Panc1 (cell line): ENCODE measurements around the gene MRTFA.

Experiments used
- POLR2AphosphoS5 ChIP-seq: IDR thresholded peaks from 2 replicates; pipeline ENCODE4 v1.6.1; 2012; ENCODE audit warnings: mild to moderate bottlenecking, low read depth, low read length, moderate library complexity
- TF ChIP-seq, protein P1 (sequence below): fragments of 450-650 bp; IDR thresholded peaks from 2 replicates; pipeline ENCODE4 v1.5.1; 2017; ENCODE audit warnings: mild to moderate bottlenecking
- TF ChIP-seq, protein P2 (sequence below), 2 experiments: IDR thresholded peaks; 2 replicates each; pipeline ENCODE4 v1.6.1; 2011 to 2012; ENCODE audit warnings: low read depth in 2 of 2, control low read depth in 1 of 2, low read length in 1 of 2, mild to moderate bottlenecking in 1 of 2, moderate library complexity in 1 of 2; ENCODE audit not compliant: insufficient read depth in 1 of 2

DNA sequence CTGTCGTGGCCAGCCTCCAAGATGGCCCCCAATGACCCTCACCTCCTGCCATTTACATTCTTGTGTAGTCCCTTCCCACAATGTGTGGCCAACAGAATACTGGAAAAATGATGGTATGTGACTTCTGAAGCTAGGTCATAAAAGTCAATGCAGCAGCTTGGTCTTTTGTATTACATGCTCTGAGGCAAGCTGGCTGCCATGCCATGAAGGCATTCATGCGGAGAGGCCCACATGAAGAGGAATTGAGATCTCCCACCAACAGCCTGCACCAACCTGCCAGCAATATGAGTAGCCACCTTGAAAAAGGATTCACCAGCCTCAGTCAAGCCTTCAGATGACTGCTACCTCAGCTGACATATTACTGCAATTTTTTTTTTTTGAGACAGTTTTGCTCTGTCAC, 4.6 kb downstream of the MRTFA start:
- TF ChIP-seq, protein P1, sequence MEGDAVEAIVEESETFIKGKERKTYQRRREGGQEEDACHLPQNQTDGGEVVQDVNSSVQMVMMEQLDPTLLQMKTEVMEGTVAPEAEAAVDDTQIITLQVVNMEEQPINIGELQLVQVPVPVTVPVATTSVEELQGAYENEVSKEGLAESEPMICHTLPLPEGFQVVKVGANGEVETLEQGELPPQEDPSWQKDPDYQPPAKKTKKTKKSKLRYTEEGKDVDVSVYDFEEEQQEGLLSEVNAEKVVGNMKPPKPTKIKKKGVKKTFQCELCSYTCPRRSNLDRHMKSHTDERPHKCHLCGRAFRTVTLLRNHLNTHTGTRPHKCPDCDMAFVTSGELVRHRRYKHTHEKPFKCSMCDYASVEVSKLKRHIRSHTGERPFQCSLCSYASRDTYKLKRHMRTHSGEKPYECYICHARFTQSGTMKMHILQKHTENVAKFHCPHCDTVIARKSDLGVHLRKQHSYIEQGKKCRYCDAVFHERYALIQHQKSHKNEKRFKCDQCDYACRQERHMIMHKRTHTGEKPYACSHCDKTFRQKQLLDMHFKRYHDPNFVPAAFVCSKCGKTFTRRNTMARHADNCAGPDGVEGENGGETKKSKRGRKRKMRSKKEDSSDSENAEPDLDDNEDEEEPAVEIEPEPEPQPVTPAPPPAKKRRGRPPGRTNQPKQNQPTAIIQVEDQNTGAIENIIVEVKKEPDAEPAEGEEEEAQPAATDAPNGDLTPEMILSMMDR = no peak
- TF ChIP-seq, protein P2, sequence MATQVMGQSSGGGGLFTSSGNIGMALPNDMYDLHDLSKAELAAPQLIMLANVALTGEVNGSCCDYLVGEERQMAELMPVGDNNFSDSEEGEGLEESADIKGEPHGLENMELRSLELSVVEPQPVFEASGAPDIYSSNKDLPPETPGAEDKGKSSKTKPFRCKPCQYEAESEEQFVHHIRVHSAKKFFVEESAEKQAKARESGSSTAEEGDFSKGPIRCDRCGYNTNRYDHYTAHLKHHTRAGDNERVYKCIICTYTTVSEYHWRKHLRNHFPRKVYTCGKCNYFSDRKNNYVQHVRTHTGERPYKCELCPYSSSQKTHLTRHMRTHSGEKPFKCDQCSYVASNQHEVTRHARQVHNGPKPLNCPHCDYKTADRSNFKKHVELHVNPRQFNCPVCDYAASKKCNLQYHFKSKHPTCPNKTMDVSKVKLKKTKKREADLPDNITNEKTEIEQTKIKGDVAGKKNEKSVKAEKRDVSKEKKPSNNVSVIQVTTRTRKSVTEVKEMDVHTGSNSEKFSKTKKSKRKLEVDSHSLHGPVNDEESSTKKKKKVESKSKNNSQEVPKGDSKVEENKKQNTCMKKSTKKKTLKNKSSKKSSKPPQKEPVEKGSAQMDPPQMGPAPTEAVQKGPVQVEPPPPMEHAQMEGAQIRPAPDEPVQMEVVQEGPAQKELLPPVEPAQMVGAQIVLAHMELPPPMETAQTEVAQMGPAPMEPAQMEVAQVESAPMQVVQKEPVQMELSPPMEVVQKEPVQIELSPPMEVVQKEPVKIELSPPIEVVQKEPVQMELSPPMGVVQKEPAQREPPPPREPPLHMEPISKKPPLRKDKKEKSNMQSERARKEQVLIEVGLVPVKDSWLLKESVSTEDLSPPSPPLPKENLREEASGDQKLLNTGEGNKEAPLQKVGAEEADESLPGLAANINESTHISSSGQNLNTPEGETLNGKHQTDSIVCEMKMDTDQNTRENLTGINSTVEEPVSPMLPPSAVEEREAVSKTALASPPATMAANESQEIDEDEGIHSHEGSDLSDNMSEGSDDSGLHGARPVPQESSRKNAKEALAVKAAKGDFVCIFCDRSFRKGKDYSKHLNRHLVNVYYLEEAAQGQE (IDR thresholded peaks at IDR 0.05; ENCODE audit: insufficient read depth in 1 of 2, low read depth in 2 of 2, low read length in 1 of 2) = no peak
- TF ChIP-seq POLR2AphosphoS5 = no peak
